Measurements from ENCODE around the gene JPT1.
A peak's percentile ranks its signal among the peaks of the same experiment; 100 is the strongest.
"Not testable (repeated sequence)": the region's sequence is repeated elsewhere in the genome, so short reads cannot be mapped to it uniquely, and the experiment has no call there.

Gene JPT1

DNA sequence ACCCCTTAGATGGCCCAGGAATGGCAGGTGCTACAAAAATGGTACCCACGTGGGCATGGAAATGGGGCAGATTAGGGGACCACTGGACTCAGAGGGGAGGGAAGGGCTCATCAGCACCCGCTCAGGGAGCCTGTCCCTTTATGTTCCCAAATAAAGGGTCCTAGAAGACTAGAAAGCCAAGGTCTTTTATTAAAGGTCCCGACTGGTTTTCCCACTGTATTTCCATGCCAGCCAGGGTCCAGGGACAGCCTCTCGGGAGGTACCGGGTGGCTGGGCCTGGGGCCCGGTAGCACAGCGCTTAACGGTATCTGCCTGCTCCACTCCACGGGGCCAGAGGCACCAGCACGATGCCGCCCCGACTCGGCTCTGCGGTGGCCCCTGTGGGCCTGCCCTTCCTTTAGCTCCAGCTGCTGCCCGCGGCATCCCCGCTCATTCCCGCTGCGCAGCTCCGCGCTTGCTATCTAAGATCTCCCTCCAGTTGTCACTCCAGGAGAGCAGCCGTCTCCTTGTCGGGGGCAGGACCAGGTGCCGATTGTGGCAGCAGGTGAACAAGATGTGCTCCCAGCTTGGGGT, 24.2 kb downstream of the JPT1 start:
- no peak for DNase-seq (ENCODE audit: low read depth)

DNA sequence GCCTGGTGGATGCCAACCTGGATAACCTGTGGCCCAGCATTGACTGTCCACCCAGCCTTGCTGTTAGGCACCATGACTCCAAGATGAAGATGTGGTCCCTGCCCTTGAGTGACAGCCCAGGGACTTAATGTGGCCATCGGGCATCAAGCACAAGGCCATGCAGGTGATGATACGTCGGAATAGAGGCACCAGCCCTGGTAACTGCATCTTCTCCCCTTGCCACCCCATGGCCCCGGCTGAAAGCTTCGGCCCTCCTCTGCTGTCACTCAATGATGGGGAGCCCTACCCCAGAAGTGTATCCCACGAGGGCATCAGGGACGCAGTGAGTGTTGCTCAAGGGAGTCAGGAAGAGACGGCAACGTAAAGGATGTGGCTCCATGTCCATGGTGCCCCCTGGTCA, 24.7 kb downstream of the JPT1 start:
- DNase-seq (ENCODE audit: low read depth), result no peak

DNA sequence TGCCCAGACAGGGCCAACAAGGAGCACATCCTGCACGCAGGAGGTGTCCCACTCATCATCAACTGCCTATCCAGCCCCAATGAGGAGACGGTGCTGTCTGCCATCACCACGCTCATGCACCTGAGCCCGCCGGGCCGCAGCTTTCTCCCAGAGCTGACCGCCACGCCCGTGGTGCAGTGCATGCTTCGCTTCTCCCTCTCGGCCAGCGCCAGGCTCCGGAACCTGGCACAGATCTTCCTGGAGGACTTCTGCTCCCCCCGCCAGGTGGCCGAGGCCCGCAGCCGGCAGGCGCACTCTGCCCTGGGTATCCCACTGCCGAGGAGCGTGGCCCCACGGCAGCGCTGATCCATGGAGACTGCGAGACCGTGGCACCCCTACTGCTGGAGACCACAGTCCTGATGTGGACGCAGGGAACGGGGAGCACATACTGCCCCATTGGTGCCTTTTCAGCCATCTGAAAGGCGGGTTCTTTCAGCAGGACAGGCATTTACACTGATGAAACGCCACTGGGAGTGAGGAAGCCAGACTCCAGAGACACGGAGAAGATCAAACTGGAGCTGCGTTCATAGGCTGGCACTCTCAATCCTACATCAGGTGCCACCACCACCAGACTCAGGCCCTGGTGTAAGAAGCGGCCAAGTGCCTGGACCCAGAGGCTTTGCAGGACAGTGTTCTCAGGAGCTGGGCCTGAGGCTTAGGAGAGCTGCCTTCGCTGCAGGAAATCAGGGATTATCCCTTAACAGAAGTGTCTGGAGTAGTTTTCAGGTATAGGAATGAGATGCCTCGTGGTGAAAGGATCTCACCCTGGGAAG, 25.4 kb downstream of the JPT1 start:
- DNase-seq (ENCODE audit: low read depth), result no peak

DNA sequence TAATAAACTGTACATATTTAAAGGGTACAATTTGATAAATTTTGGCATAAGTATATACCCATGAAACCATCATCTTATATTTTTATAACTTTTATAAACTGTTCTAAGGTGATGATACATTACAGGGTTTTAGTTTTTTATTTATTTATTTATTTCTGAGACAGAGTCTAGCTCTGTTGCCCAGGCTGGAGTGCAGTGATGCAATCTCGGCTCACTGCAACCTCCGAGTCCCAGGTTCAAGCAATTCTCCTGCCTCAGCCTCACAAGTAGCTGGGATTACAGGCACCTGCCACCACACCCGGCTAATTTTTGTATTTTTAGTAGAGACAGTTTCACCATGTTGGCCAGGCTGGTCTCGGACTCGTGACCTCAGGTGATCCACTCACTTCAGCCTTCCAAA, 26.4 kb downstream of the JPT1 start:
- not testable (repeated sequence) for DNase-seq (ENCODE audit: low read depth)

DNA sequence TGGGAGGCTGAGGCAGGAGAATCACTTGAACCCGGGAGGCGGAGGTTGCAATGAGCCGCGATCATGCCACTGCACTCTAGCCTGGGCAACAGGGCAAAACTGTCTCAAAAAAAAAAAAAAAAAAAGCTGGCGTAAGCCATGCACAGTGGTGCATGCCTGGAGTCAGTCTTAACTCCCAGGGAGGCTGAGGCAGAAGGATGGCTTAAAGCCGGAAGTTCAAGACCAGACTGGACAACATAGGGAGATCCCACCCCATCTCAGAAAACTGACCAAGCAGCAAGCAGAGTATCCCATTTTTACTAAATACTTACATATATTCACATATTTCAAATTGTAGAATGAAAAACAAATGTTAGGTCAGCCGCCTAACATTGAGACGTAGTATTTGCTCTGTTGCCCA, 27.4 kb downstream of the JPT1 start:
- DNase-seq (ENCODE audit: low read depth), result no peak

DNA sequence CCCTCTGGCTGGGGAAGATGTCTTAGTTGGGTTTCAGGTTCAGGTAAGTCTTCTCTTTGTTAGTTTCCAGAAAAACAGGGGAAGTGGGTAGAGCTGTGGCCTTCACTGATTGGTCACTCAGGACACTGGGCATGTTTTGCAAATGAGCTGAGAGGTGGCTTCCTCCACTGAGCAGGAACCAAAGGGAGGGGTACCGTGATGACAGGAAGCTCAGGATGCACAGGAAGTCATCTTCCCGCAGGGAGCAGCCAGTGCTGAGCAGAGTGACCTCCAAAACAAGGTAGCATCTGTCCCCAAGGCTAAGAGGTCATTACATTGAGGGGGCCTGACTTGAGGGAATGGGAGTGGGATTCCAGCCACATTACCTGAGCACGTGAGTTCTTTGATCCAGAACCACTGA, 28.3 kb downstream of the JPT1 start:
- no peak for DNase-seq (ENCODE audit: low read depth)

DNA sequence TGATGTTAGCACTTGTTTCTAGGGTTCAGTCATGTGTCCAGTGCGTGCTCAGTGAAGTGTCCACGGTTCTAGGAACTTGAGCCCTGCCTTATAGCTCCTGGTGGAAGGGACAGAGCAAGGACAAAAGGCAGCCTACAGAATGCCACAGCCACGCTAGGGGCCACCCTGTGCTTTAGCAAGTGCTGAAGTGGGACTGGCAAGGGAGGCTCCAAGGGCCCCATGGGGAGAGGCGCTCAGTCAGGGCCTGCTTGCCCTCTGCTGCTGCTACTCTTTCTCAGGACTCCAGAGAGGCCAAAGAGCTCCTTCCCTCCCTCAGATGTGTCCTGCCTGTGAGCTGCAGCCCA, 29.5 kb downstream of the JPT1 start:
- DNase-seq (ENCODE audit: low read depth), result no peak

DNA sequence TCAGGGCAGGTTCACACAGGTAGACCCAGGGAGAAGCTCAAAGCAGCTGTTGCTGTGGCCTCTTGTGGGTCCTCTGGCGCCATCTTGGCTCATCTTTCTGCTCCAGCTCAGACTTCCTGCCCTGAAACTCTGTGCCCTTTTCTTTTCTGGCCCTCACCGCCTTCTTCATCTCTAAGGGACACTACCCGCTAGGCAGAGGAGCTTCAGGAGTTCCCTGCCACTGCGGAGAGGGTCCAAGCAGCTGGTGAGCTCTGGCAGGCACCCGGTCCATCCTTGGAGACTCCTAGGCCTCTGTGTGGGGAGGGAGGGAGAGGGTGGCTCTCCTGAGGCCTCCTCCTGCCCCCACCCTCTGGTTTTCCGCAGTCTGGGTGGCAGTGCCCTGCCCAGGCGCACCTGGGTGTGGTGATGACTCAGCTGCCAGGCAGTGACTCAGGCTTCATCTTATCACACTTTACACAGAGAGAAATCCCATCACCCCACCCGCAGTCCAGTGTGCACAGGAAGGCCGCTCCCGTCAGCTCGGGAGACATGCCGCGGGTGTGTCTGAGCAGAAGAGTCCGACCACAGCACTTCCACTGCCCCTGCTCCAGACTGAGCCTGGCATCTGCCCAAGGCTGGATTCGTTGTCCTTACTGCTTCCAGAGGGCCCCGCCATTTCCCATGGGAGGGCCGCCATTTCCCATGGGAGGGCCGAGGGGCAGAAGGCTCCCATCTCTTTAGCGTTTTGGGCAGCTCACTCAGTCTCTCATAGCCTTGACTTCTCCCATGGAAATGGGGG, 30.1 kb downstream of the JPT1 start:
- peak; percentile 55 for DNase-seq (ENCODE audit: low read depth)

DNA sequence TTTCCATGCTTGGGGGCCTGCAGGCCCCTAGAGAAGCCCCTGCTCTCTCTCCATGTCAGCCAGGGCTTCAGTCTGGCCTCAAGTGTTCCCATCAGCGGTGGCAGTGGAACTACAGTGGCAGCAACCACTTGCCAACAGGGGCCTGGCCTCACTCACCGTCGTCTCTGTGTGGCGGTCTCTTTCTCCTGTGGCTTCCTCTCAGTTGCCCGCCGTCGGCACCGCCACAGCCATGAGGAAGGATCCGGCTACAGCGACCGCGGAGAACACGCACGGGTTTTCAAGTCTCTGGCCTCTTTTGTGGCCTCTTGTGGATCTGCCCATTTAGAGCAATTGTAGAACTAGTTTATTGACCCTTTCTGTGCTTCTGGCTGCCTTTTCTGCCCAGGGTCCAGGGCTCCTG, 36.0 kb downstream of the JPT1 start:
- DNase-seq (ENCODE audit: low read depth), result no peak

DNA sequence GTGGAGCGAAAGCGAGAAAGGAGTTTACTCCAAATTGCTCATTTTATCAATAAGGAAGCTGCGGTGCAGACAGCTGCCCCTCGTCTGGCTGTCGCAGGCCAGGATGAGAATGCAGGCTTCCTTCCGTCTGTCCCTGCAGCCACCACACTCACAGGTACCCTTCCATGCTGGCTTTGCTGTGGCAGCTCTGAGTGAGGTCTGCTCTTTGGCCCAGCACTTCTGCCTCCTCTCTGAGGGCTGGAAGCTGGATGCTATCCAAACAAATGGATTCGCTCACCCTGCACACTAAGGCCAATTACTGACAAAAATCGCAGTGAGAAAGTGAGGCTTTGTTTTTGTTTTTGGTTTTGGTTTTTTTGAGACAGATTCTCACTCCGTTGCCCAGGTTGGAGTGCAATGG, 37.6 kb downstream of the JPT1 start:
- no peak for DNase-seq (ENCODE audit: low read depth)

DNA sequence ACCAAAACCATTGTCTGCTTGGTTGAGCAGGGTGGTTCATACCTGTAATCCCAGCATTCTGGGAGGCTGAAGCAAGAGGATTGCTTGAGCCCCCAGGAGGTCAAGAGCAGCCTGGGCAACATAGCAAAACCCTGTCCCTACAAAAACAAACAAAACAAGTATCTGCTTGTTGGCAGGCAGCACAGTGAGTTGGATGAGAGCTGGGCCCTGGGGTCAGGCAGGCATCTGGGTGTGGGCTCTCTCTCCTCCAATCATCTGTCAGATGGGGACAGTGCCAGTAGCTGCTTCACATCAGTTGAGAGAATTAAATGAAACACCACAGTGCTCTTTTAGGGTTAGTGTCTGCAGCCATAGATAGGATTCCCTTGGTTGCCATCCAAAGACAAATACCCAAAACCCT, 38.8 kb downstream of the JPT1 start:
- DNase-seq (ENCODE audit: low read depth), result no peak

DNA sequence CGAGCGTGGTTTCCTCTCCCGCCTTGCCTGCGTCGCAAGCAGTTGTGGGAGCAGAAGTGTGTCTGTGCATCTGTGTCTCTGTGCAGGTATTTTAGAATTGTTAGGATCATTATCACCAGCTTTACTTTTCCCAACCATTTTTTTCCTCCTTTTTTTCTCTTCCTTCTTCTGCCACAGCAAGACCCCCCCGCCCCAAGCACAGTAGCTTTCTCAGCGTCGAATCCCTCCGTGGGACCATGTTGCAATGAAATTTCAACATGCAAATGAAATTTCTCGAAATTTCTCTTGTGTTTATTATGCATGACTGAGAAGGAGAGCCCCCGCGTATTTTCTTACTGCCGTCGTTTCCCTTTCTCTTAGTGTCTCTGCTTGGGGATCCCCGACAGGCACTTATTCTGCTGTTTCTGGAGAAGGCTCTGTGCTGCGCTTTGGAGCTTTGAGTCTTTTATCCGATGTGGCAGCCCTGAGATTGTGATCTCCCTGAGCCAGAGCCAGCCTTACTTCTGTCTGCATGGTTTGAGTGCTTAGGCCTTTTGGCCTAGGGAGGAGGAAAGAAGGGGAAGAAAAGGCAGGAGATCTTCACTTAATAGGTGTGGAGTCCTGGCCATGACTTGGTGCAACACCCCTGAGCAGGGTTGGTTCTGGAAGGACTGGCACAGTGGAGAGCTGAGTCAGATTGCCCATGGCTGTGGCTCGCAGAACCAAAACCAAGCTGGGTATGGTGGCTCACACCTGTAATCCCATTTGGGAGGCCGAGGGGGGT, 39.6 kb downstream of the JPT1 start:
- DNase-seq (ENCODE audit: low read depth), result no peak

DNA sequence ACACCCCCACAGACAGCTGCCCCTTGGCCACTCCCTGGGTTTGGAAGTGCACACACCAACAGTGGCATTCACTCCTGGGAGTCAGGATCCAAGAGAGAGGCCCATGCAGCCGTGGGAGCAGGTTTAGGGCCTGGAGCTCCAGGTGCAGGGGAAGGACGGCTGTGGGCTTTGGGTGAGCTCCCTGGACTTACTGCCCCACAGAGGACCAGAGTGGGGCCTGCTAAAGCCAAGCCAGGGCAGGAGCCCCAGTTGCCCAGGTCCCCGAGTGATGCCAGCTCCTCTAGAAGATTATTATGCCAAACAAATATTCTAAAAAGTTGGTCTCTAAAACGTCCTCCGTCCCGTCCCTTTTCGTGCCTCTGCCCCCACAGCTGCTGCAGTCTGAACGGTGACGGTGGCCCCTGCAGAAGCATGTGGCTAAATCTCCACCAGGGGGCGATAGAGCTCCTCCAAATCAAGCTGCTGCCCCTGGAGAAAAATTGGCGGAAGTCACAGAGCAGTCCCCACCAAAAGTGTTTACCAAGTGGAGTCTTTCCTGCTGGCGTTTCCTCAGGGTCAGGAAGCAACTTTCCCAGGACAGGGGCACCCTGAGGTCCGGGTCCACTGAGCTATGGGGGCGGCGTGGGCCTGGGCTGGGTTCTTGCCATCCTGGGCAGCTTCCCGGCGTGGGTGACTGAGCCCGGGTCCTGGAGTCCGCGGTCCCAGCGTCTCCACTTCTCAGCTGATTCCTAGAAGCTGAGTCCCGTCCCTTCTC, 40.3 kb downstream of the JPT1 start:
- peak; percentile 75 for DNase-seq (ENCODE audit: low read depth)

DNA sequence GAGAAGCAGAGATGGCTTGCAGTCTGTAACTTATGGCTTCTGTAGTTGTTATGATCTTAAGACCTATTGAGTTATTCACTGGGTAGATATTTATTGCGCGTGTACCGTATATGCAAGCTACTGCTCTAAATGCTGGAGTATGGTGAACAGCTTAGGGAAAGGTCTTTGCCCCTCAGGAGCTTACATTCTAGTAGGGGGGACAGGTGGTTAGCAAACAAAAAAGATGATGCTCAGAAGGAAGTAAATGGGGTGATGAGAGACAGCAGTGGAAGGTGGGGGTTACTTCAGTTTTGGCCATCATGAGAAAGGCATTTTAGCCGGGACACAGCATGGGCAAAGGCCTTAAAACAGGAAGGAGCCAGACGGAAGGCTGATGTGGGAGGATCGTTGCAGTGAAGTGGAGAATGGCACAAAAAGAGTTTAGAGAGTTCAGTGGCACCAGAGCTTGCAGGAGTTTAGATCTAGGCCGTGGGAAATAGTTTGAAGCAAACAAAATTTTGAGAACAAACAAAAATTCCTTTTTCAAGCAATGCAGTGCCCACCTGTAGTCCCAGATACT, 42.5 kb downstream of the JPT1 start:
- DNase-seq (ENCODE audit: low read depth), result no peak

DNA sequence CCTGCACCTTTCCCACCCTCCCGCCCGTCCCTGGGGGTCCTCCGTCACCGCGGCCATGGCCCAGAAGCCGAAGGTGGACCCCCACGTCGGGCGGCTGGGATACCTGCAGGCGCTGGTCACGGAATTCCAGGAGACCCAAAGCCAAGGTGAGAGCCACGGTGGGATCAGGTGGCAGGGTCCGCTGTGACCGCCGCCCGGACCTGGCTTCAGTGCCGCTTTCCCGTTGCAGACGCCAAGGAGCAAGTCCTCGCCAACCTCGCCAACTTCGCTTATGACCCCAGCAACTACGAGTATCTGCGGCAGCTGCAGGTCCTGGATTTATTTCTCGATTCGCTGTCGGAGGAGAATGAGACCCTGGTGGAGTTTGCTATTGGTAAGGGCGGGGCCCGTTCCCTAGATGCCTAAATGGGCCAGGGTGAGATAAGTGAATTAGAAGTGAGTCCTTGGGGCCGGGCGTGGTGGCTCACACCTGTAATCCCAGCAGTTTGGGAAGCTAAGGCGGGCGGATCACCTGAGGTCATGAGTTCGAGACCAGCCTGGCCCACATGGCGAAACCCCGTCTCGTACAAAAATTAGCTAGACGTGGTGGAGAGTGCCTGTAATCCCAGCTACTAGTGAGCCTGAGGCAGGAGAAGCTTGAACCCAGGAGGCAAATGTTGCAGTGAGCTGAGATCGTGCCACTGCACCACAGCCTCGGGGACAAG, 43.9 kb downstream of the JPT1 start:
- no peak for DNase-seq (ENCODE audit: low read depth)

DNA sequence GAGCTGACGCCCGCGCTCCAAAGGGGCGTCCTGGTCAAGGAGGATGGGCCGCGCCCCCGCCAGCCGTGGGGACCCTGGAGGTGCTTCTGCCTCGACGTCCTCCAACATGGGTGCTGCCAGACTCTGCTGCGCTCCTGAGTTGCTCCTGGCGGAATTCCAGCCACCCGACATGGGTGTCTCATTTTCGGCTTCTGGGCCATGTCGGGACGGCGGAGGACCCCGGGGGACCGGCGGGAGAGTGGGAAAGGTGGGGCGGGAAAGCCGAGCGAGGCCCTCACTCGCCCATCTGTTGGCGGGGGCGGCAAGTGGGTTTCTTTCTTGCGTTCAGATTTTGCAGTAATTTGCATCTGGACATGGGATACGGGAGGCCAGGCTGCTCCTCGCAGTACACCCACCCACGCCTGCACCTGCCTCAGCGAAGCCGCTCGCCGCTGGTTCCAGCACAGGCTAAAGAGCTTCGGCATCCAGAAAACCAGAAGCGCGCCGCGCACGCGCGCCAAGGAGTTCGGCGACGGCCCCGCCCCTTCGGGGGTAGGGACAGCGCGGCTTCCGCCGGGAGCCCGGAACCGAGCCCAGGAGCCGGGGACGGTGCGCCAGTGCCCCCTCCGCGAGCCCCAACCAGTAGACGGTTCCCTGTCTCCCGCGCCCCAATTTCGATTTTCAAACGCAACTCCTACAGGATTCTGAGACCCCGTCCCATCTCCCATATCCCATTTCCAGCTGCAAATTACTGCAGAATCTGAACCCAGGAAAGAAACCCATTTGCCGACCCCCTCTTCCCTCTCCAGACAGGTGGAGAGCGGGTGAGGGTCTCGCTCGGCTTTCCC, 44.7 kb downstream of the JPT1 start, which contains the start of gene ARMC7:
TSS of gene ARMC7 (plus strand) at position 563 of the 827 bp plus-strand sequence. CDS start 320 bp downstream, outside the sequence.
- peak; percentile 84 for DNase-seq (ENCODE audit: low read depth)

DNA sequence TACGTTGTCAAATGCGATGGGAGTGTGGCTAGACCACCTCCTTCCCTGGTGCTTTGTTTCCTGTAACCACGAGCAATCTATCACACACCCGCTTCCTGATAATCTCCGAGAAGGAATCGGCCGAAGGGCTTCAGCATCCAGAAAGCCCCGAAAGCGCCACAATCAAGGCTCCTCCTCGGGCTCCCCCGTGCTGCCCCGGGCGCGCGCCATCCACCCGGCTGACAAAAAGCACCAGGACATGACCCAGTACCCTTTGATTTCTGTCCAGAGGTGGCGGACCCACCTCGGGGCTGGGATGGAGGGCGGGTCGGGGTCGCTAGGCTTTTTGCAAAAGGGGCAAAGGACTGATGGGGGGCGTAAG, 45.3 kb downstream of the JPT1 start:
- no peak for DNase-seq (ENCODE audit: low read depth)

DNA sequence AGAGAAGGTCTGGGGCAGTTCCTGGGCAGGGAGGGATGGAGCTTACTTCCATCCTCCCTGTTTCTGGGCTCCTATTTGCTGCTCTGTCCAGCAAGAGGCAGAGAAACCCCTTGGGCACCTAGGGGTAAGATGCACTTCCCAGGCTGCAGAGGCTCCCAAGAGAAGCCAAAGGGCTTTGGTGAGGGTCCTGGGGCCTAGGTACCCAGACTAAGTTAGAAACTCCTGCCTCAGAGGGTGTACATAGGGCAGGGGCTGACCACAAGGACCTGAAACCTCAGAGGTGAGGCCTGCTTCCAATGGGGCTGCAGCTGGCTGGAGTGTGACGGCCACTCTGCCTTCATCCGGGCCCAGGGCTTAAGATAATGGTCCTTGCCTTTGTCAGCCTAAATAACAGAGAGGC, 46.1 kb downstream of the JPT1 start:
- DNase-seq (ENCODE audit: low read depth), result no peak

DNA sequence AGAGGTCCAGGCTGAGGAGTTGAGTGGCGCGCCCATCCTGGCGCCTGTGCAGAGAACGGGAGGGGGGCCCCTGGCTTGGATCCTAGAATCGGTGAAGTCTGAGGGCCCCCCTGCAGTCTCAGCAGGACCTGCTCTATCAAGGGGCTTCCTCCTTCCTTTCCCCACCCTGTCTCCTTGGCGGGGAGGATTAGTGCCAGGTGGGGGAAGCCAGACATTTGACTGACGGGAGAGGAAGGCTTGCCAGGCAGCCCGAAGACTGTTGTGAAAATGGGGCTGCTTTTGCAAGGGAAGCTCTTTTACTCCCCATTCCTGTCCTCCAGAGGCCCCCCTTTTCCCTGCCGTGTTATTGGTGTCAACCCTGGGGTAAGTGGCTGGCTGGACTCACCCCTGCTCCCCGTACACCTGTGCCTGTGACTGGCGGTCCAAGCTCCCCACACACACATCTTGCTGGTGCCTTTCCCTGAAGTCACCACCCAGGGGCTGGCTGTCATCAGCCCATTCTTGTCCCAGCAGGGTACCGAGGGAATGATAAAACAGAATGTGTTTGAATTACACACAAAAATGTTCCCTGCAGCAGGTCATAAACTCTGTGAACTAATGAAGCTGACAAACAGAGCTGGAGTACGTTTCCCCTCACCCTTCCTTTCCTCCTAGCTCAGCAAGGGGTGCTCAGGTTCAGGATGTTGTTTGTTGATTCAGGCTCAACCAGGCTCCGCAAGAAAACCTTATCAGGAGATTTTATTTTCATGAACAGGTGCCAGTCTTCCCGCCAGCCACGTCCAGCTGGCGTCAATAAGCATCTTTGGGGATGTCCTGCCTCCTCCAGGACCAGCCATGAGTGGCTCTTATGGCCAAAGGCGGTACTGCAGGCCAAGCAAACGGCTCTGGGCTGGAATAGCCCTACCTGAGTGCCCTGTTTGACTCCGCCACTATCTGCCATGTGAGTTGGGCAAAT, 48.9 kb downstream of the JPT1 start:
- no peak for DNase-seq (ENCODE audit: low read depth)
